A549 treated with ZK216348 at 1 μM for 4 hours (cell line): ENCODE data around the gene REXO5. TPM values are rescaled to one million over a fixed set of nuclear protein-coding genes. Genes with fewer than 3 reads are reported as not detected.

Source experiments
- total RNA-seq: library from RNA; stranded (reverse); fragments of 200-300 nt; extraction: Qiagen RNA extraction; gene quantifications from 5 replicates; pipeline ENCODE4 v1.2.3, GENCODE V29; 2022; ENCODE audit warnings: low read depth

Gene REXO5
- 3.5 to 6.0 TPM (median 4.5 TPM) in 5 replicates for total RNA-seq

GRCh38 chr16:20806168-20807050, at the start of gene REXO5, which contains the start of gene ERI2:
Gene REXO5 (plus strand): TSS chr16:20806527. CDS start chr16:20806954, 427 bp downstream.
Gene ERI2 (minus strand): TSS chr16:20806472. CDS start chr16:20806430, 42 bp downstream.

GRCh38 chr16:20763461-20764232, 42.7 kb upstream of the REXO5 start, which contains the start of gene ACSM3:
Gene ACSM3 (plus strand): TSS chr16:20764014. CDS start chr16:20770035, 6,021 bp downstream.

Other genes starting within 250 kb of the REXO5 start
- gene ACSM2B, start 230.2 kb upstream of the REXO5 start, total RNA-seq: not detected in 5 replicates
- not detected in 5 replicates for gene ACSM1, start 108.8 kb upstream of the REXO5 start, total RNA-seq
- gene THUMPD1, start 64.7 kb upstream of the REXO5 start, total RNA-seq: 17.1 to 29.5 TPM (median 23.9 TPM) in 5 replicates
- gene ACSM3, start 42.5 kb upstream of the REXO5 start, total RNA-seq: 2.8 to 6.9 TPM (median 4.1 TPM) in 5 replicates
- gene ERI2, start 55 bp upstream of the REXO5 start, total RNA-seq: 7.3 to 15.4 TPM (median 12.8 TPM) in 5 replicates
- 5.6 to 6.9 TPM (median 6.0 TPM) in 5 replicates for gene DCUN1D3, start 93.8 kb downstream of the REXO5 start, total RNA-seq
- gene LYRM1, start 94.2 kb downstream of the REXO5 start, total RNA-seq: 27.0 to 51.5 TPM (median 30.2 TPM) in 5 replicates